Measurements from ENCODE around the gene RTTN.

GRCh38 chr18:70250781-70251180 lies 45.3 kb upstream of the RTTN start:
- TF ChIP-seq FOXM1 (IDR thresholded peaks at IDR 0.05; ENCODE audit: low read depth) (no peak), EP300 (IDR thresholded peaks at IDR 0.05; ENCODE audit: borderline replicate concordance in 1 of 2, low read depth in 1 of 2, low read length in 1 of 2) (no peak), CTCF (IDR thresholded peaks at IDR 0.05) (no peak), NFIC (IDR thresholded peaks at IDR 0.05; ENCODE audit: borderline replicate concordance) (no peak), GABPA (IDR thresholded peaks at IDR 0.05; ENCODE audit: low read depth) (no peak)

Measured in SK-N-SH (cell line).